HG03565 (cell line): ENCODE data around the gene CCL4.
"Not testable (repeated sequence)": the region's sequence is repeated elsewhere in the genome, so short reads cannot be mapped to it uniquely, and the experiment has no call there.

Experiments used
- ATAC-seq: cut with Tn5 transposase; IDR thresholded peaks from one replicate; pipeline ENCODE4 v1.9.1; 2021; ENCODE audit warnings: mild to moderate bottlenecking, moderate library complexity; ENCODE audit not compliant: unreplicated experiment

The CCL4 gene

DNA sequence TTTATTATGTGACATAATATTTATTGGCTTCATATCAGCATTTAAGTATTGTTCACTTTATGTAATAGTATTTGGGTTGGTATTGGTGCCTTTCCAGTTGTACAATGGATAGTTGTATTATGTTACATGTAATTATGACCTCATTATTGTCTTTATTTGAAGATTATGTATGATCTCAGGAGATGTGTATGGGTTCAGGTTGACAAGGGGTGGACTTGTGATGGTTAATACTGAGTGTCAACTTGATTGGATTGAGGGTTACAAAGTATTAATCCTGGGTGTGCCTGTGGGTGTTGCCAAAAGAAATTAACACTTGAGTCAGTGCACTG, 12.0 kb downstream of the CCL4 start:
- ATAC-seq, result not testable (repeated sequence)

GRCh38 chr17:36117505-36118382, 14.1 kb downstream of the CCL4 start:
- no peak for ATAC-seq

DNA sequence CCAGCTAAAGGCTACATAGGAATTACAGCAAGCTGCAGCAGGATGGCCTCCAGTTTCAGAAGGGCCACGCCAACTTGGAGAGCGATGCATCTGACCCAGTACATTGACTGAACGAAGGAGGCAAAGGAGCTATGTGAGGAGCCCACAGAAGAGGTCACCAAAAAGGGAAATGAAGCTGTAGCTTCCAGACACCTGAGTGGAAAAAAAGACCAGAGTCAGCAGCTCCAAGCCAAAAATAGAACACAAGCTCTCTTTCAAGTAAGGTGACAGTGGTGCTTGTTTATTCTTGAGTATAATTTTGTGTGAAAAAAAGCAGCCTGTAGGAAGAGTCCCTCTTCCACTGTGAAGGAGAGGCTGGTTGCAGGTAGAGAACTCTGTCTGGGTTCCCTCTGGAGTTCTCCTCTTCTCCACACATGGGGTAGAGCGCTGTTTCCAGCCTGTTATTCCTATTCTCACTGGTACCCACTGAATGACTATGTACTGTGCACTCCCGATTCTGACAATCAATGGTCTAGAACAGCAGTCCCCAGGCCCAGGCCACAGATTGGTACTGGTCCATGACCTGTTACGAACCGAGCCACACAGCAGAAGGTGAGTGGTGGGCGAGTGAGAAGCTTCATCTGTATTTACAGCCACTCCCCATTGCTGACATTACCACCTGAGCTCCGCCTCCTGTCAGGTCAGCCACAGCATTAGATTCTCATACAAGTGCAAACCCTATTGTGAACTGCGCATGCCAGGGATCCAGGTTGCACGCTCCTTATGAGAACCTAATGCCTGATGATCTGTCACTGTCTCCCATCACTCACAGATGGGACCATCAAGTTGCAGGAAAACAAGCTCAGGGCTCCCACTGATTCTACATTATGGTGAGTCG, 15.1 kb downstream of the CCL4 start:
- ATAC-seq, result no peak

GRCh38 chr17:36120221-36120620, 16.6 kb downstream of the CCL4 start:
- ATAC-seq, result no peak

- not testable (repeated sequence) for ATAC-seq
These were observed 17.5 kb downstream of the CCL4 start for GRCh38 chr17:36121099-36121498.

GRCh38 chr17:36123431-36123830, 19.8 kb downstream of the CCL4 start:
- no peak for ATAC-seq

- no peak for ATAC-seq
These were observed 21.5 kb downstream of the CCL4 start for GRCh38 chr17:36124879-36125824.

DNA sequence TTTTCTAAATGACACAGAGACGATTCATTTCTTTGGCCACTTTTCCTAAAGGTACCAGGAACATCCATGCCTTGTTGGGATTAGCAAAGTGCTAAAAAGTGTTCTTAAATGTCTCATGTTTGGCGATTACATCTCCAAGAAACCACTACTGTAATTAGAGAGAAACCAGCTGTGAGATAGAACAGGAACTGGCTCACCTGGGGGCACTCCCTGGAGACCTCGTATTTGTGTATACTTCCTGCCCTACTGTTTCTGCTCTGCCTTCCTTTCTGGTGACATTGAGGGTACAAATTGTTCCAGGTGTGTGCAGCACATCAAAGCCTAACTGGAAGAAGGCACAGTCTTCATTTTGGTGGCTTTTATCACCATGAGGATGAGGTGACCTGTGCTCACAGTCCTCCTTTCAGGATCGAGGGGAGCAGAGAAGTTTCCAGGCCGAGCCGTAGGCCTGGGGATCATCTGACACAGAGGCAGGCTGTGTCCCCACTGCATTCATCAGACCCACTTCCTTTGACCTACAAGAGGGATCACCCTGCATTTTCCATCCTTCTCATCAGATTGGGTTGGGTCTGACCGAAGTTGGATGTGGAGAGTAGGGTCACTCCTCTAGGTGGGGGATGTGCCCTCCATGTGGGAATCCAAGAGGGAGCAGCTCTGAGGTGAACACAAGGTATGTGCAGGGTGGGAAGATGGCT, 23.7 kb downstream of the CCL4 start:
- no peak for ATAC-seq

DNA sequence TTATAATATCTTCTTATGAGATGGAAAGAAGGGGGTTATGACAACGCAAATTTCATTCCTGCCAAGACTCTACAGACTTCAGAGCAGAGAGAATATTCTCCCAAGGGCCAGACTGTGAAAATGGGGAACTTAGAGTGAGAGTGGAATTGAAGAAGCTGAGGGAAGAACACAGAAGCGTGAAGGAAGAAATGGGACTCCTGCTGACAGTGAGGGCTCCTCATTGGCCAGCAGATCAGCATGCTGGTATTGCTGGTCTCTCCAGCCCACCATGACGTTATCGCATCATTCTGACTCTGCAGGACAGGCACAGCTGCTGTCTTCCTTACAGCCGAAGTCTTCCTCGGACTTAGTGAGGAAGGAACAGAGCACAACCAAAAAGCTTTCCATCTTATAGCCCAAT, 24.3 kb downstream of the CCL4 start:
- ATAC-seq, result no peak

DNA sequence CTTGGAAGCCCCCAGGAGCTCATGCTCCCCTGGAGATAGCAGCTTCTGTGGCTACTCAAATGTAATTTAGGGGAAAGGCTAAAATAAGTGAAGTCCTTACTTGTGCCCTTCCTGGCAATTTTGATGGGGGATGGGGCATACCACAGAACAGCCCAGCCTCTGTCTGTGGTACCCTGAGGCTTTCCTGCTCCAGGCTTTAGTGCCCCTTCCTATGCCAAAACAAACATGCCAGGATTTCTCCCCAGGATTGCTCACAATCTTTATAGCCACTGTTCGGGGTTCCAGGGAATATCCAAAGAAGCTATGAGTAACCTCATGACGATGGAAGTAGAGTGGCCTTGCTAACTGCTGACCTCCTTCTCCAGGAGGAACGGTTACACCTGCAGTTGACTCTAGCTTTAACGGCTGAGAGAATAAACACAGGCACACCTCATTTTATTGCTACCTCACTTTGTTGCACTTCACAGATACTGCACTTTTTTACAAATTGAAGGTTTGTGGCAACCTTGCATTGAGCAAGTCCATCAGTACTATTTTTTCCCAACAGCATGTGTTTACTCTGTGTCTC, 24.9 kb downstream of the CCL4 start:
- ATAC-seq, result no peak

- no peak for ATAC-seq
These were observed 26.0 kb downstream of the CCL4 start for GRCh38 chr17:36129616-36130015.

GRCh38 chr17:36130346-36130745, 26.7 kb downstream of the CCL4 start:
- ATAC-seq, result no peak

- ATAC-seq, result no peak
These were observed 27.8 kb downstream of the CCL4 start for GRCh38 chr17:36131421-36131820.

- no peak for ATAC-seq
These were observed 28.3 kb downstream of the CCL4 start for GRCh38 chr17:36131931-36132330.

- ATAC-seq, result no peak
These were observed 28.8 kb downstream of the CCL4 start for GRCh38 chr17:36132421-36132831.

- ATAC-seq, result no peak
These were observed 30.1 kb downstream of the CCL4 start for GRCh38 chr17:36133602-36134236.

DNA sequence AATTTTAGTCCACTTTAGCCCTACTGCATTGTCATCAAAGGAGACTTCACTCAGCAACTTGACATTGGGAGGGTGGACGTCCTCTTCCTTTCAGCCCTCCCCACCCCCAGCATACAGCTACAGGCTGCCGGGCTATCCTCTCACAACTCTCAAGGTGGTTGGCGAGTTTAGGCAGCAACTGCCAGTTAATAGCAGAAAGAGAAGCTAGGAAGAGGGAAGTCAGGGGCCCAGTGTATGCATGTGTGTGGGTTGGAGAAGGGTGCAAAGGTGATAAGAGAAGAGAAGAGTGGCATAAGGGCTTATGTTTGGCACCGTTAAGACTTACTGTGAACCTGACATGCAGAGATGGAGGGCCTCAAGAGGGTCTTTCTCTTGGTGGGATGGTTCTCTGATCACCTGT, 31.8 kb downstream of the CCL4 start:
- ATAC-seq, result no peak

GRCh38 chr17:36136036-36136435, 32.4 kb downstream of the CCL4 start:
- no peak for ATAC-seq

- ATAC-seq, result no peak
These were observed 32.8 kb downstream of the CCL4 start for GRCh38 chr17:36136439-36136838.

DNA sequence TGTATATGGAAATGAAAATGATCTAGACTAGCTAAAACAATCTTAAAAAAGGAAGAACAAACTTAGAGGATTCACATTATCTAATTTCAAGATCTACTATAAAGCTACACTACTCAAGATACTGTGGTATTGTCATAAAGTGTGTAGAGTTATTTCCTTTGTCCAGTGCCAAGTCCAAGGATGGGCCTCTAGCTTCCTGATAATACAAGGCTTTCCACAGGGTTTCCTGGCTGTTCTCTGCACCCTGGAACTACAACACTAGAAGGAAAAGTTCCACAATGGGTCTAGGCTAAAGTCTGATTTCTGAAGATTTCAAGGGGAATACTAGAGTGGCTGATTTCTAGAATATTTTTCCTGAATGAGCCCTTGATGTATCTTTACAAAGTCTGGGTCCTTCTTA, 38.6 kb downstream of the CCL4 start:
- no peak for ATAC-seq
